Measurements from ENCODE around the gene VRK3. TPM values are rescaled to one million over a fixed set of nuclear protein-coding genes. Genes with fewer than 3 reads are reported as not detected.
A peak's percentile ranks its signal among the peaks of the same experiment; 100 is the strongest.

The VRK3 gene
- polyA plus RNA-seq, 1 of the 3 experiments (the other 2 are of a cell fraction), result 30.3 TPM

DNA sequence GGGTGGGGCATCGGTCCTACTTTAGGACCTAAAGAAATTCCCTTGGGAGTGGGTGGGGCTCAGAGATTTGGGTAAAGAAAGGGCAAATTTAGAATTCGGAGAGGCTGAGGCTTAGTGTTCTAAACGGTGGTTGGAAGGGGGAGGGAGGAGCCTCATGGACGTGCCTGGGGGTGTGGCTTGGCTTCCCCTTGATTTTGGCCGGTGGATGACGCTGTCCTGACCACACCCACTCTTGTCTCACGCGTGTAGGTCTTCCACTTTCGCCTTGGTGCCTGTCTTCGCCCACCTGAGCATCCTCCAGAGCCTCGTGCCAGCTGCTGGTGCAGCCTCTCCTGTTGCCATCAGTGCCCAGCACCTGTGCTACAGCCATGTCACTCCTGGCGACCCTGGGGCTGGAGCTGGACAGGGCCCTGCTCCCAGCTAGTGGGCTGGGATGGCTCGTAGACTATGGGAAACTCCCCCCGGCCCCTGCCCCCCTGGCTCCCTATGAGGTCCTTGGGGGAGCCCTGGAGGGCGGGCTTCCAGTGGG, 94.6 kb downstream of the VRK3 start:
- 91% methylated on average over 15 of the region's 15 CpGs for WGBS (ENCODE audit: low lambda C conversion rate)
- DNase-seq, result no peak
- Histone ChIP-seq H3K4me3 (ENCODE audit: low read depth in 2 of 2, low read length in 1 of 2) (peak overlapping the region; percentile 38 to 100; a peak in 3 of 4 replicates), H3K79me2 (ENCODE audit: insufficient read depth) (peaks cover 38% of the 10 kb centered on the region), H3F3A (replicated peaks; ENCODE audit: insufficient read depth) (peaks cover 18% of the 10 kb centered on the region), H3K27ac (ENCODE audit: low read depth in 2 of 2, low read length in 1 of 2) (peak overlapping the region in 1 of 2 experiments; percentile 94; a peak in 2 of 4 replicates), H3K36me3 (replicated peaks in 1 of 2; ENCODE audit: control insufficient read depth in 1 of 2, insufficient read depth in 2 of 2, low read length in 1 of 2) (peaks cover 3 to 34% of the 10 kb centered on the region in 2 experiments), H3K9me3 (no peaks in the 10 kb centered on the region), H4K20me1 (ENCODE audit: insufficient read depth) (0 out of 2 replicates have a peak, but pooled peaks cover 11% of the 10 kb centered on the region), H3K4me1 (ENCODE audit: control insufficient read depth in 1 of 2, insufficient read depth in 2 of 2, low read depth in 1 of 2, low read length in 1 of 2) (peaks cover 7 to 10% of the 10 kb centered on the region in 2 experiments; a peak in 2 of 4 replicates), H3K4me2 (peak overlapping the region; percentile 94; the same call in 1 of the 2 replicates), H3K9me2 (no peaks in the 10 kb centered on the region), H3K9ac (no peak overlapping the region), H2AFZ (ENCODE audit: low read depth) (peak overlapping the region; percentile 99; the same call in 1 of the 2 replicates), H3K27me3 (ENCODE audit: insufficient read depth) (no peaks in the 10 kb centered on the region)
- POLR2A ChIA-PET, result interaction anchor here (1.9 to 2.1 kb wide), 2 partner anchors 54 to 61 kb away, joined by 7 to 8 read pairs; partner anchors contain the start of gene AKT1S1
- CTCF ChIA-PET, result interaction anchor here (1.2 to 3.5 kb wide), 2 partner anchors 7 to 205 kb away, joined by 3 to 23 read pairs; no protein-coding TSS in a partner anchor
- TF ChIP-seq FOXJ3 (CRISPR knock-in tag; IDR thresholded peaks at IDR 0.05), result no peak
- no peak for TF ChIP-seq POLR2AphosphoS5 (IDR thresholded peaks at IDR 0.05; ENCODE audit: low read depth, low read length)
- TF ChIP-seq RXRA (IDR thresholded peaks at IDR 0.05; ENCODE audit: borderline replicate concordance, low read depth), result no peak
- TF ChIP-seq, protein P1, sequence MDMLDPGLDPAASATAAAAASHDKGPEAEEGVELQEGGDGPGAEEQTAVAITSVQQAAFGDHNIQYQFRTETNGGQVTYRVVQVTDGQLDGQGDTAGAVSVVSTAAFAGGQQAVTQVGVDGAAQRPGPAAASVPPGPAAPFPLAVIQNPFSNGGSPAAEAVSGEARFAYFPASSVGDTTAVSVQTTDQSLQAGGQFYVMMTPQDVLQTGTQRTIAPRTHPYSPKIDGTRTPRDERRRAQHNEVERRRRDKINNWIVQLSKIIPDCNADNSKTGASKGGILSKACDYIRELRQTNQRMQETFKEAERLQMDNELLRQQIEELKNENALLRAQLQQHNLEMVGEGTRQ (IDR thresholded peaks at IDR 0.05; ENCODE audit: borderline replicate concordance, low read depth, low read length), result no peak
- TF ChIP-seq FOXM1 (IDR thresholded peaks at IDR 0.05; ENCODE audit: low read depth), result no peak
- no peak for TF ChIP-seq MXI1 (IDR thresholded peaks at IDR 0.05; ENCODE audit: low read depth, low read length)
- TF ChIP-seq IRF3 (IDR thresholded peaks at IDR 0.05; ENCODE audit: low read depth, low read length), result no peak
- no peak for TF ChIP-seq RAD21 (IDR thresholded peaks at IDR 0.05; ENCODE audit: low read length)
- TF ChIP-seq CHD2 (IDR thresholded peaks at IDR 0.05; ENCODE audit: low read length, partially characterized antibody), result no peak
- TF ChIP-seq TEAD4 (IDR thresholded peaks at IDR 0.05; ENCODE audit: borderline replicate concordance, insufficient read depth), result no peak
- no peak for TF ChIP-seq USF1 (IDR thresholded peaks at IDR 0.05; ENCODE audit: borderline replicate concordance, low read depth)
- no peak for TF ChIP-seq TAF1 (IDR thresholded peaks at IDR 0.05; ENCODE audit: borderline replicate concordance, low read depth, low read length)
- TF ChIP-seq ELF1 (IDR thresholded peaks at IDR 0.05), result no peak
- TF ChIP-seq TCF12 (IDR thresholded peaks at IDR 0.05), result no peak
- TF ChIP-seq REST (IDR thresholded peaks at IDR 0.05; ENCODE audit: low read depth, low read length), result no peak

All from SK-N-SH (cell line).